Subcutaneous abdominal adipose tissue (tissue), 5 donors: ENCODE data around the gene PKD1L1.

Experiments used
- H3K27ac ChIP-seq: one replicate; pipeline ENCODE4 v1.7.0; 2013; ENCODE audit warnings: low read depth, mild to moderate bottlenecking, inconsistent platforms, low read length, moderate library complexity
- H3K27me3 ChIP-seq, 5 donors: one replicate each; pipeline ENCODE4 v1.7.0; 2013; ENCODE audit warnings: low read length in 5 of 5, inconsistent platforms in 1 of 5; ENCODE audit not compliant: control insufficient read depth in 5 of 5, insufficient read depth in 4 of 5
- H3K36me3 ChIP-seq, 5 donors: one replicate each; pipeline ENCODE4 v1.7.0; 2013; ENCODE audit warnings: low read length in 5 of 5; ENCODE audit not compliant: control insufficient read depth in 5 of 5, insufficient read depth in 5 of 5
- H3K4me1 ChIP-seq, 5 donors: one replicate each; pipeline ENCODE4 v1.7.0; 2013; ENCODE audit warnings: low read length in 5 of 5, mild to moderate bottlenecking in 3 of 5, moderate library complexity in 1 of 5; ENCODE audit not compliant: control insufficient read depth in 5 of 5, insufficient read depth in 5 of 5
- H3K4me3 ChIP-seq, 5 donors: one replicate each; pipeline ENCODE4 v1.7.0; 2013; ENCODE audit warnings: low read length in 5 of 5, low read depth in 1 of 5
- H3K9ac ChIP-seq, 5 donors: one replicate each; pipeline ENCODE4 v1.7.0; 2013; ENCODE audit warnings: low read length in 5 of 5, mild to moderate bottlenecking in 4 of 5, moderate library complexity in 3 of 5
- H3K9me3 ChIP-seq, 5 donors: one replicate each; pipeline ENCODE4 v1.7.0; 2013; ENCODE audit warnings: low read length in 5 of 5; ENCODE audit not compliant: control insufficient read depth in 5 of 5
- donor health status: healthy.
- donor health status: healthy.
- donor health status: healthy.
- donor health status: healthy.
- donor health status: healthy.

PKD1L1 gene

DNA sequence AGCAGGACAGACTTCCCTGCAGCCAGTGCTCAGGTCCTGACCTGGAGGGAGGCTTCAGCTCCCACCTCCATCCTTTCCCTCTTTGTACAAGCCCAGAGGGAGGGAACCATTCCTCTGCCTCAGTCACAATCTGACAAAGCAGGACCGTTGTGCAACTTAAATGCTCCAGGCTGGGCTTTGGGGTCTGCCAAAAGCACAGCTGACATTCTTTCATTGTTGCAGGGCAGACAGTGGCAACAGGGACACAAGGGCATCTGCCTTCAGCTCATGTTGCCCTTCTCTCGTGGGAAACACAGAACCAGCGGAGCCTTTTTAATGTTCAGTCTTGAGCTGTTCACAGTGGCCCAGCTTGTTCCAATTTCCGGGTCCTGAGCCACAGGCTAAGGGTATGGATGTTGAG lies 210.7 kb downstream of the PKD1L1 start:
- no peaks in the 10 kb centered on the region for H3K4me1 ChIP-seq
- no peak overlapping the region for H3K4me3 ChIP-seq
- H3K27ac ChIP-seq = no peak overlapping the region

GRCh38 chr7:47735431-47736345 lies 212.6 kb downstream of the PKD1L1 start:
- Histone ChIP-seq H3K27me3 (no peaks in the 10 kb centered on the region), H3K27ac (no peak overlapping the region), H3K9me3 (no peaks in the 10 kb centered on the region), H3K9ac (no peak overlapping the region), H3K36me3 (no peaks in the 10 kb centered on the region), H3K4me3 (no peak overlapping the region), H3K4me1 (no peaks in the 10 kb centered on the region)

More for the DNA sequence above, 210.7 kb downstream of the PKD1L1 start:
- no peaks in the 10 kb centered on the region for H3K36me3 ChIP-seq
- H3K27me3 ChIP-seq = no peaks in the 10 kb centered on the region
- H3K9ac ChIP-seq = no peak overlapping the region
- H3K9me3 ChIP-seq = no peaks in the 10 kb centered on the region

DNA sequence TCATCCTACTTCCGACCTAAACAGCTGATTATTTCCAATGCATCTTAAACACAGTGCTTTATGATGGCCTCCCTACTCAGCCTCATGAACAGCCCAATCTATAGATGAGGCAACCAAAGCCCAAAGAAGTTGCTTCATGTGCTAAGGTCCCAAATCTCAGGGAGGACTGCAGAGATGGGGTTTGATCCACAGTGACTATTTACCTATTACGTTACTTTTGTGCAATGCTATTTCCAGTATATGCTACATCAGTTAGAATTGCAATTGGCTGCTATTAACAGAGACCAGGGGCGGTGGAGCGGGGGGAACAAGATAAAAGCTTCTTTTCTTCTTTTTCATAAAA lies 213.3 kb downstream of the PKD1L1 start:
- Histone ChIP-seq H3K9ac (no peak overlapping the region), H3K27me3 (no peaks in the 10 kb centered on the region), H3K9me3 (no peaks in the 10 kb centered on the region), H3K36me3 (no peaks in the 10 kb centered on the region), H3K27ac (no peak overlapping the region), H3K4me1 (no peaks in the 10 kb centered on the region), H3K4me3 (no peak overlapping the region)

DNA sequence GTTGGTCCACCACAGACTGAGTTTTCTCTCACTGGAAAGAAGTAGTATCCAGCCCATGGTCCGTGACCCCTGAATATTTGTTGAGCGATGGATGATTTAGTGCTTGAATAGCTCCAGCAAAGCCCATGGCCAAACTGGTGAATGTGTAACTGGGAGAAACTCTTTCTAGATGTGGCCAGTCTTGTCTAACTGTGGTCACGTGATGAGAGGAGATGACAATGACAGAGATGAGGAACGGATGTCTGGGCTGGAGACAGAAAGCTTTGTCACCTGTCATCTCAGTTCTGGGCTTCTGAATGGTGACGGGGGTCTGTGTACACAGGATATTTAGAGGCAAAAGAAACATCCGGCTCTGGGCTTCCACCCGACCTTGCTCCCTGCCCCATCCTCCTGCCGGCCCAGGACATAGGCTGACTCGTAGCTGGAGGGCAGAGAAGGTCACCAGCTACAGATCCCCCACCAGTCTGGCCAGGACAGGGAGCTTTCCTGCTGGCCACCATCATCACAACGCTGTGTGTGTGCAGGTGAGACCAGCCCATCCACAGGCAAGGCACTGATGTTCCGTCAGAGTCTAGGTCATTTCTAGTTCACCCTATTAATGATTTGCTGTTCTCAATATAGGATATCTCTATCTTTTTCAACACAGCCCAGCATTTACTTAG lies 213.8 kb downstream of the PKD1L1 start:
- H3K9ac ChIP-seq = no peak overlapping the region
- H3K36me3 ChIP-seq = no peaks in the 10 kb centered on the region
- H3K4me1 ChIP-seq = no peaks in the 10 kb centered on the region

GRCh38 chr7:47730142-47730541 lies 218.1 kb downstream of the PKD1L1 start:
- Histone ChIP-seq H3K27ac (no peak overlapping the region), H3K4me1 (no peaks in the 10 kb centered on the region), H3K9me3 (no peaks in the 10 kb centered on the region), H3K9ac (no peak overlapping the region), H3K4me3 (no peak overlapping the region), H3K27me3 (no peaks in the 10 kb centered on the region), H3K36me3 (no peaks in the 10 kb centered on the region)

More for the DNA sequence above, 213.8 kb downstream of the PKD1L1 start:
- no peak overlapping the region for H3K4me3 ChIP-seq
- H3K9me3 ChIP-seq = no peaks in the 10 kb centered on the region
- no peaks in the 10 kb centered on the region for H3K27me3 ChIP-seq
- no peak overlapping the region for H3K27ac ChIP-seq

GRCh38 chr7:47726047-47726726 lies 222.1 kb downstream of the PKD1L1 start:
- H3K9ac ChIP-seq = no peak overlapping the region
- H3K4me3 ChIP-seq = no peak overlapping the region
- H3K27me3 ChIP-seq = no peaks in the 10 kb centered on the region
- H3K27ac ChIP-seq = no peak overlapping the region
- H3K4me1 ChIP-seq = no peaks in the 10 kb centered on the region
- H3K36me3 ChIP-seq = no peaks in the 10 kb centered on the region
- no peaks in the 10 kb centered on the region for H3K9me3 ChIP-seq

GRCh38 chr7:47725031-47725780 lies 223.1 kb downstream of the PKD1L1 start:
- H3K36me3 ChIP-seq = no peaks in the 10 kb centered on the region
- H3K9me3 ChIP-seq = no peaks in the 10 kb centered on the region
- H3K9ac ChIP-seq = no peak overlapping the region
- peaks cover 0 to 3% (median 0%) of the 10 kb centered on the region in 5 donors for H3K4me1 ChIP-seq
- no peak overlapping the region for H3K4me3 ChIP-seq
- H3K27me3 ChIP-seq = no peaks in the 10 kb centered on the region
- H3K27ac ChIP-seq = no peak overlapping the region
